ENCODE results near the gene TNS3. TPM values are rescaled to one million over a fixed set of nuclear protein-coding genes. Genes with fewer than 3 reads are reported as not detected.
A peak's percentile ranks its signal among the peaks of the same experiment; 100 is the strongest.

Gene TNS3
- total RNA-seq, 2 experiments from 2014 or later: not detected

DNA sequence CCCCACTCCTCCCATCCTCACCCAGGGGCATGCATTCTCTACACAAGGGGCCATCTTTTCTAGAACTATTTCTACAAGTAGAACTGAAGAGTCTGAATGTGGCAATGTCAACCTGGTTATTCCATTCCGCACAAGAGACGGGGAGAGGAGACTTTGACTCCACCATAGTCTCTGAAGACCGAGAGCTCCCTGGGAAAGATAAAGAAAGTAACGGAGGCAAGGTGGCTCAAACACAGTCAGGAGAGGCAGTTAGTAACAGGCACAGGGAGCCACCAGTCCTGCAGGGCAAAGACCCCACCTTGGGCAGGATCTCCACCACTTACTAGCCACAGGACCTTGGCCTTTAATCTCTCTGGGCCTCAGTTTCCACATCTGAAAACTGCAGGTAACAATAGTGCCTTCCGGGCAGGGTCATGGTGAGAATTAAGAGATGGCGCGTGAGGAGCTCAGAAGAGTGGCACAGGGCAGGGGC lies 100.3 kb downstream of the TNS3 start:
- POLR2A ChIA-PET: no interaction called here
- no peaks in the 10 kb centered on the region for H3K36me3 Mint-ChIP-seq (ENCODE audit: low read depth)
- no peaks in the 10 kb centered on the region for H3K27me3 Mint-ChIP-seq (ENCODE audit: low read depth)
- no peak overlapping the region for H3K4me3 Mint-ChIP-seq
- ATAC-seq (no peak), DNase-seq (no peak)
- no peak overlapping the region for H3K27ac Mint-ChIP-seq
- no peaks in the 10 kb centered on the region for H3K4me1 Mint-ChIP-seq (ENCODE audit: low read depth)
- H3K9me3 Mint-ChIP-seq (ENCODE audit: insufficient read depth): no peaks in the 10 kb centered on the region
- CTCF ChIA-PET: no interaction called here

DNA sequence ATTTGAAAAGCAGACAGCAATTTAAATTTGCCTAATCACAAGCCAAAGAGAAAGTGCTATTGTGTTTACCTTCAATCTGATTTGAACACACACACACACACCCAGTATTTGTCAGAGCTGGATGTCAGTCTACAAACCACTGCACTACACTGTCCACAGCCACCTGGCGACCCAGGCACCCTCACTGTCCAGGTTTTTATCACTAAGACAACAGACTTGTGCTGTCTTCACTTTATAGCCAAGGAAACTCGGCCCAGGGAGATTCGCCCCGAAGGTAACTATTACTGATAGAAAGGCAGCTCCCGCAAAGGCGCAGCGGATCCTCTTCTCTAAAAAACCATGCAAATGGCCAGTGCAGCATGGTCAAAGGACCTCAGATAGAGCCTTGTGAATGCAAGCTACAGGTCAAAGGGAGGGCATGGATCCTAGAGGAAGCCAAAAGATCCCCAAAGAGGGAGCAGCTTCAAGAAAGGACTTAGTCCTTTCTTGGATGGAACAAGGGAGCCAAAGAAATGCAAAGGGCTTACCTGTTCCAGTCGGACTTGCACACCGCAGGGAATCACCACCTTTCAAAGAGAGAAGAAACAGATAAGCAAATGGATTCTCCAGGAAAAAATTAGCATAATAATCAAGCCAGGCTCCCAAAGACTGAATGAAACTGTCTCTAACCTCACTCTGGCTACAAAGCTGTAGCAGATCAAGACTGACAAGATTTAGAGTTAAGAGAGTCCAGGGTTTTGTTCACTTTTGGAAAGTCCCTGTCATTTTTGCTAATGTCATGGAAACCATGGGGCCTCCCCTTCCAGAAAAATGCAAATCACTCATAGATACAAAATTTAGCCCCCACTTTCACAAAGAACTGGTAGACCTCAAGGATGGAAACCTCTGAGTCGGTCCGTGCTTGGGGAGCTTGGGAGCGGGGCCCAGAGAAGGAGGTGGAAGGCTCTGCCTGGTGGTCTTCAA lies 101.1 kb downstream of the TNS3 start:
- H3K4me1 Mint-ChIP-seq (ENCODE audit: low read depth): no peaks in the 10 kb centered on the region
- no peak overlapping the region for H3K27ac Mint-ChIP-seq
- no peak overlapping the region for H3K4me3 Mint-ChIP-seq
- DNase-seq (no peak), ATAC-seq (no peak)
- H3K36me3 Mint-ChIP-seq (ENCODE audit: low read depth): no peaks in the 10 kb centered on the region
- H3K27me3 Mint-ChIP-seq (ENCODE audit: low read depth): no peaks in the 10 kb centered on the region
- ChIA-PET POLR2A (no interaction called here), CTCF (no interaction called here)
- no peaks in the 10 kb centered on the region for H3K9me3 Mint-ChIP-seq (ENCODE audit: insufficient read depth)

DNA sequence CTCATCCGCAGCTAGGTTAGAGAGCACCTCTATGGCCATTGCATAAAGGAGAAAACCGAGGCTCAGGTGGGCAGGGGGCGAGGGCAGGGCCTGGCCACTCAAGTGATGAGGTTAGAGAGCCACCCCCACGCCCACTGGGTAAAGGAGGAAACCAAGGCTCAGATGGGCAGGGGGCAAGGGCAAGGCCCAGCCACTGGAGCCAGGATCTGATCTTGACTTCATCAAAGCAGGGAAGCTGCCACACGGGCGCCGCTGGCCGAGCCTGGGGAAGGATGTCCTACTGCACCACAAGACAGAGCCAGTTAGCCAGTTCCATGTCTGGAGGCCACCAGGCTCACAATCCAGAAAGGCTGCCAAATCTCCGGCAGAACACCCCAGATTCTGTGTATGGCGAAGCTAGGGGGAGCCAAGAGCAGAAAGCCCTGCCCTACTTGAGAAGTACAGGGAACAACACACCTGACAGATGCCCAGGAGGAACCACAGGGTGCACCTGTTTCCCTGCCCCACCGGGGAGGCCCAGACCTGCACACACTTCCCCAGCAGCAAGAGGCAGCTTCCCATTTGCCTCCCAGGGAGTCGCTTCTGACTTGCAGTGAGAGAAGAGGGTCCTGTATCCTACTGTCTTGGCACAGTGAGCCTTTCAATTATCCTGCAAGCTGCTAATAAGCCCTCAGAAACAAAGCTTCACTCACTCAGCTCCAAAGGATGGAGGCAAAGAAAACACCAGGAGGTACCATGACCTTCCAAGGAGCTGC lies 101.9 kb downstream of the TNS3 start:
- H3K27me3 Mint-ChIP-seq (ENCODE audit: low read depth): no peaks in the 10 kb centered on the region
- no peaks in the 10 kb centered on the region for H3K9me3 Mint-ChIP-seq (ENCODE audit: insufficient read depth)
- CTCF ChIA-PET: no interaction called here
- H3K4me3 Mint-ChIP-seq: no peak overlapping the region
- POLR2A ChIA-PET: interaction anchor here (0.6 kb wide), 1 partner anchor 9 kb away, joined by 3 read pairs; no protein-coding TSS in a partner anchor
- no peak for ATAC-seq
- H3K36me3 Mint-ChIP-seq (ENCODE audit: low read depth): no peaks in the 10 kb centered on the region
- no peaks in the 10 kb centered on the region for H3K4me1 Mint-ChIP-seq (ENCODE audit: low read depth)
- no peak overlapping the region for H3K27ac Mint-ChIP-seq
- no peak for DNase-seq

DNA sequence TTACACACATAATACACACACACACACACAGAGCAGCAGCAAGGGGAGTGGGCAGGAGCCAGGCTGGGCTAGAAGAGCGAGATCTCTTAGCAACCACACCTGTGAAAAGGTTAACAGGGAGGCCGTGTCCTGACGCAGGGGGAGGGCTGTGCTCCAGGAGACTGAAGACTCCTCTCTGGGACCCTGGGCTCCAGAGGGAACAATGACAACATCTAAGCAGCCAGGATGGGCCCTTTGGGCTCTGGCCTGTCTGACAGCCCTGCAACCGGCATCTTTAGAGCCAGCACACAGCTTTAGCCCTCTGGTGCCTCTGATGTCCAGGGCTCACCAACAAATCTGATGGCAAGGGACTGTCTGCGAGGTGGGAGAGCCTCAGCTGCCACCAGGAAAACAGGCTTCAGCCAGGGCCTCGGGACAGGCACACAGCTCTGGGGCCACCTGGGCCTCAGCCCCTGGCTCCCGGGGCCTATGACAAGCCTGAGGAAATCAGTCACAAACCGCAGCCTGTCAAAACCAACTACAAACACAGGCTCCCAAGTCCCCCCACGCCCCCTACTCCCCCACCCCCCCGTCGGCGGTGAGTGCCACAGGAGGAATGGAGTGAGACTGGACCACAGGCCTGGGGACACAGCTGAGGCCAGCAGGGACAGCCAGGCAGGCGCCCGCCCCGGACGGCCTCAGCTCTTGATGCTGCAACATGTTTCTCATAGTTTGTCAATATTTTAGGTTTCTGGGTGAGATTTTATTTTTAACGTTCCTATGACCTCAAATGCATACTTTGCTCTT lies 102.8 kb downstream of the TNS3 start:
- no peak for DNase-seq
- ChIA-PET CTCF (no interaction called here), POLR2A (no interaction called here)
- Mint-ChIP-seq H3K36me3 (ENCODE audit: low read depth) (no peaks in the 10 kb centered on the region), H3K4me1 (ENCODE audit: low read depth) (no peaks in the 10 kb centered on the region), H3K27me3 (ENCODE audit: low read depth) (no peaks in the 10 kb centered on the region), H3K4me3 (no peak overlapping the region), H3K27ac (no peak overlapping the region), H3K9me3 (ENCODE audit: insufficient read depth) (no peaks in the 10 kb centered on the region)
- no peak for ATAC-seq

DNA sequence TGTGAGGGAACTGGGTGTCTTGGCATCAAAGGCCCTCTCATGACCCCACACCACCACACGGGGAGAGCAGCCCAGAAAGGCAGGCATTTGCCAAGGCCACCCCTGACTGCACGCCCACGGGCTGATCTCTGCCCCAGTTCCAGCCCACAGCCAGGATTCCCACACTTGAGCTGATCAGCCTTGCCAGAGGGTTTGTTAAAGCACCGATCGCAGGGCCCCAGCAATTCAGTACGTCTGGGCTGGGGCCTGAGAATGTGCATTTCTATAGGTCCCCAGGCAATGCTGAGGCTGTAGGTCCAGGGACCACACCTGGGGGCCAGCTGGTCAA lies 103.9 kb downstream of the TNS3 start:
- Mint-ChIP-seq H3K9me3 (ENCODE audit: insufficient read depth) (no peaks in the 10 kb centered on the region), H3K4me3 (no peak overlapping the region), H3K4me1 (ENCODE audit: low read depth) (no peaks in the 10 kb centered on the region), H3K27ac (no peak overlapping the region), H3K27me3 (ENCODE audit: low read depth) (no peaks in the 10 kb centered on the region), H3K36me3 (ENCODE audit: low read depth) (no peaks in the 10 kb centered on the region)
- POLR2A ChIA-PET: no interaction called here
- DNase-seq: no peak
- no peak for ATAC-seq
- CTCF ChIA-PET: no interaction called here

DNA sequence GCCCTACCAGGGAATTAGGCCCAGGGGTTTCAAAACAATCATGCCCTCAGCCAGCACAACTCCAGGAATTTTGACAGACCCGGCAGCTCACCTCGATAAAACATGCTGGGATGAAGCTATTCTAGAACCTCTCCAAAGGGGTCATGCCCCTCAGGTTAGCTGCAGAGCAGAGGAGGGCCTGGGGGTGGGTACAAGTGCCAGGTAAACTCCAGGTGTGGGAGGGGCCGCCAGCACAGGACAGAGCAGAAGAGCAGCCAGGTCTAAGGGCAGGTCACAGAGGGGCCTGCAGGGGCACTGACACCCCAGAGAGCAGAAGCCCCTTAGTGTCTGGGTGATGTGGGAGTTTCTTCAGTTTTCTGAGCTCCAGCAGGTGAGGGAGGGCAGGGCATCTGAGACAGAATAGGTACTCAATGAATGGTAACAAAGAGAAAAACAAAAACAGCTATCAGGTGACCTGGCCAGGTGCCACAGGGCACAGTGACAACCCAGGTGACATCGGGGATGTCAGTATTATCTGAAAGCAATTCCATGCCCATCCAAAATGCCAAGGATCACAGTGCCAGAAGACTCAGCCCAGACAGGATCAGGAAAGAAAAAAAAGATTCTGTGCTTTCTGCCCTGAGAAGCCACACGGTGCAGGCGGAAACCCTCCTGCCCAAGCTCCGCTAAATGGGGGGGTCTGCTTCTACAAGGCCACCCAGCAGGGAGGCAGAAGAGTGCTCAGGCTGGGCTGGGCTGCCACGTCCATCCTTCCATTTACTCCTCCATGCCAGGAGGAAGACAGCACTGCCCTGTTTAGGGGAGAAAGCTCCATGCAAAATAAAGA lies 104.5 kb downstream of the TNS3 start:
- Mint-ChIP-seq H3K27me3 (ENCODE audit: low read depth) (no peaks in the 10 kb centered on the region), H3K27ac (no peak overlapping the region), H3K36me3 (ENCODE audit: low read depth) (no peaks in the 10 kb centered on the region), H3K4me3 (no peak overlapping the region), H3K9me3 (ENCODE audit: insufficient read depth) (no peaks in the 10 kb centered on the region), H3K4me1 (ENCODE audit: low read depth) (no peaks in the 10 kb centered on the region)
- DNase-seq (no peak), ATAC-seq (no peak)
- CTCF ChIA-PET: no interaction called here
- POLR2A ChIA-PET: no interaction called here

DNA sequence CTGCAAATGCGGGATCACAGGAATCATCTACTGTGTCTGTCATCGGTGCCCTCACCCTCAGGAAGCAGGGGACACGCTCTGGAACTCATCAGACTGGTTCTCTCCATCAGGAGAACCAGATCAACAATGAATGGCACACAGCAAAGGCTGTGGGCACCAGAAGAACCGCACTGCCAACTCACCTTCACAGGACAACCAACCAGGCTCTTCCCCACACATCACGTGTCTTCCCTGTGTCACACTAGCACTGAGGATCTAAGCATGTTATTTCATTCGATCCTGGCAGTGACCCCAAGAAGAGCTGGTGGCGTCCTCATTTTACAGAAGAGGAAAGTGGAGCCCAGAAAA lies 106.1 kb downstream of the TNS3 start:
- no peak overlapping the region for H3K27ac Mint-ChIP-seq
- no peaks in the 10 kb centered on the region for H3K4me1 Mint-ChIP-seq (ENCODE audit: low read depth)
- ChIA-PET POLR2A (no interaction called here), CTCF (no interaction called here)
- no peaks in the 10 kb centered on the region for H3K36me3 Mint-ChIP-seq (ENCODE audit: low read depth)
- no peaks in the 10 kb centered on the region for H3K9me3 Mint-ChIP-seq (ENCODE audit: insufficient read depth)
- H3K4me3 Mint-ChIP-seq: no peak overlapping the region
- ATAC-seq: no peak
- no peak for DNase-seq
- H3K27me3 Mint-ChIP-seq (ENCODE audit: low read depth): no peaks in the 10 kb centered on the region

DNA sequence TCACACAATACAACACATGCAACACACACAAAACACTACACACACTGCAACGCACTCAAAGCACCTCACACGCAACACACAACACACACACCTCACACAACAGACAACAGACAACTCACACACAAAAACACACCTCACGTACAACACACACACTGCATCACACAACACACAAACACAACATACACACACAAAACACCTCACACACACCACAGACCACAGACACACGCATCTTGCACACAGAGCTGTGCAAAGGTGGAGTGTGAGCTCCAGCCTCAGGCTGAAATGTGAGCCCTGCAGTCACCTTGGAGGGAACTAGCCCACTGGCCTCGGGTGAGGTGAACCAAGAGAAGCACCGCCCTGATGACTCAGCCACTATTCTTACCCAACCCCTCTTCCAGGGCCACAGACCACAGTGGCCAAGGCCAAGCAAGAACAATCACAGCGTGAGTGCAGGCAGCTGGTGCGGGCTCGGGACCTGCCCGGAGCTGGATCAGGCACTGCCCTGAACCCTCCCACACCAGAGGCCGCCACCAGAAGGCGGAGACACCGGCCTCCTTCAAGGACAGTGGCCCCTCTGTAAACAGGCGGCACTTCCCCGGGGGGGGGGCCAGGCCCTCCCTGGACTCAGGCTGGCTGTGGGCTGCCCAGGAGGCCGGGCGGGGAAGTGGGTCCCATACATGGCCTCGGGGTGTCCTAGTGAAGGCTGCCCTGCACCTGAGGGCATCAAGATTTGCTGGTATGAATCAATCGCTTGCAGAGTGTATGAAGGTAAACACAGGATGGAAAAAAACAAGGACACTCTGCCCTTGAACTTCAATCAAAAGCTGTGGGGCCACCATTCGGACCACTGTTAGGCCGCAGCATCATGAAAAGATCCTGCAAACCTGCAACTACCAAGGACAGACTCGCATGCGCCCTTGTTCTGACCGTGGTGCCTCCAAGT lies 106.7 kb downstream of the TNS3 start:
- POLR2A ChIA-PET: no interaction called here
- ATAC-seq (peak; percentile 62), DNase-seq (peak; percentile 33)
- H3K36me3 Mint-ChIP-seq (ENCODE audit: low read depth): no peaks in the 10 kb centered on the region
- no peaks in the 10 kb centered on the region for H3K4me1 Mint-ChIP-seq (ENCODE audit: low read depth)
- H3K4me3 Mint-ChIP-seq: no peak overlapping the region
- CTCF ChIA-PET: no interaction called here
- H3K9me3 Mint-ChIP-seq (ENCODE audit: insufficient read depth): no peaks in the 10 kb centered on the region
- H3K27me3 Mint-ChIP-seq (ENCODE audit: low read depth): no peaks in the 10 kb centered on the region
- no peak overlapping the region for H3K27ac Mint-ChIP-seq

DNA sequence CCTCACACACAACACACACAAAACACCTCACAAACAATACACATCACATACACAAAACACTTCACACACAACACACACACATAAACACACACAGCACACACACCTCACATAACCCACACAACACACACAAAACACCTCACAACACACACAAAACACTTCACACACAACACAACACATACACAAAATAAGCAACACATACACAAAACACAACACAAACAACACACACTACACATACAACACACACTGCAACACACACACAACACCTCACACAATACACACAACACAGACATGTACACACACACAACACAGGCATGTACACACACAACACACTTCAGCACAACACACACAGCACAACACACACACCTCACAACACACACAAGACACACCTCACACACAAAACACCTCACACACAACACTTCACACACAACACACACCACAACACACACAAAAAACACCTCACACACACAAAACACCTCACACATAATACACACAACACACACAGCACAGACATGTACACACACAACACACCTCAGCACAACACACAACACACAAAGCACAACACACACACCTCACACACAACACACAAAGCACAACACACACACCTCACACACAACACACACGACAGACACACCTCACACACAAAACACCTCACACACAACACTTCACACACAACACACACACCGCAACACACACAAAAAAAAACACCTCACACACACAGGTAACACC lies 107.5 kb downstream of the TNS3 start:
- POLR2A ChIA-PET: no interaction called here
- Mint-ChIP-seq H3K36me3 (ENCODE audit: low read depth) (no peaks in the 10 kb centered on the region), H3K9me3 (ENCODE audit: insufficient read depth) (no peaks in the 10 kb centered on the region), H3K27ac (no peak overlapping the region), H3K27me3 (ENCODE audit: low read depth) (no peaks in the 10 kb centered on the region), H3K4me1 (ENCODE audit: low read depth) (no peaks in the 10 kb centered on the region), H3K4me3 (no peak overlapping the region)
- CTCF ChIA-PET: no interaction called here
- no peak for DNase-seq
- ATAC-seq: no peak

DNA sequence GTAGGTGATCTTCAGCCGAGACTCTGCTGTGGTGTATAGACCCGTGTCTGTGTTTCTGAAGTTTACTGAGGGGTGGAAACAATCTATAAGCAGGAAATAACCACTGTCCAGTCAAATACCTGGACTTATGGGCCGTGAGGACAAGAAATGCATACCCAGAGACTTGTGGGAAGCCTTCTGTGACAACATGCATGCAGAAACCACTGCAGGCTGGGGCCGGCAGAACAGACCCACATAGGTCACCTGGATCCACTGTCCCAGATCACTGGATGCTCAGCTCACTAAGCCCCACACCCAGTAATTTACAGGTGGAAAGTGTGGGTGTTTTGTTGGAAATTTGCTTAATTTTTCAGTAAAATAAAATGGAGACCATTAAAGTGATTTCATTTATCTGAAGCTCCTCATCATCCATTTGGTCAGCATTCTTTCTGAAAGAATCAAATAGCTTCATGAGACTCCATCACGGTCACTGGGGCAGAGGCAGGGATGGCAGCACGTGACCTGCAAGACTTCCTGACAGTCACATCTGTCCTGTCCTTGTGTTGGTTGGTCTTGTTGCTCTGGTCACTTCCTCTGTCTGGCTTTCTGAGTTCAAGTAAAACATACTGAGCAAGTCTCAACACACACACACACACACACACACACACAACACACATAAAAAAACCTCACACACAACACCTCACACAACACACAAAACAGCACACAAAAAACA lies 108.3 kb downstream of the TNS3 start:
- no peaks in the 10 kb centered on the region for H3K9me3 Mint-ChIP-seq (ENCODE audit: insufficient read depth)
- no peaks in the 10 kb centered on the region for H3K36me3 Mint-ChIP-seq (ENCODE audit: low read depth)
- ChIA-PET POLR2A (no interaction called here), CTCF (no interaction called here)
- no peak overlapping the region for H3K4me3 Mint-ChIP-seq
- DNase-seq (no peak), ATAC-seq (peak; percentile 49)
- no peaks in the 10 kb centered on the region for H3K4me1 Mint-ChIP-seq (ENCODE audit: low read depth)
- no peak overlapping the region for H3K27ac Mint-ChIP-seq
- H3K27me3 Mint-ChIP-seq (ENCODE audit: low read depth): no peaks in the 10 kb centered on the region

Measured in activated CD8-positive, alpha-beta T cell treated with anti-CD3 and anti-CD28 coated beads, Interleukin-2, amount 10 ng/mL, durations not matched to agents 7 days and 5 days (primary cell).